Measurements from ENCODE around the gene SPATA20. TPM values are rescaled to one million over a fixed set of nuclear protein-coding genes. Genes with fewer than 3 reads are reported as not detected.

The SPATA20 gene
- total and polyA plus RNA-seq, 4 donors, result 31.5 to 45.9 (median 44.0) TPM

DNA sequence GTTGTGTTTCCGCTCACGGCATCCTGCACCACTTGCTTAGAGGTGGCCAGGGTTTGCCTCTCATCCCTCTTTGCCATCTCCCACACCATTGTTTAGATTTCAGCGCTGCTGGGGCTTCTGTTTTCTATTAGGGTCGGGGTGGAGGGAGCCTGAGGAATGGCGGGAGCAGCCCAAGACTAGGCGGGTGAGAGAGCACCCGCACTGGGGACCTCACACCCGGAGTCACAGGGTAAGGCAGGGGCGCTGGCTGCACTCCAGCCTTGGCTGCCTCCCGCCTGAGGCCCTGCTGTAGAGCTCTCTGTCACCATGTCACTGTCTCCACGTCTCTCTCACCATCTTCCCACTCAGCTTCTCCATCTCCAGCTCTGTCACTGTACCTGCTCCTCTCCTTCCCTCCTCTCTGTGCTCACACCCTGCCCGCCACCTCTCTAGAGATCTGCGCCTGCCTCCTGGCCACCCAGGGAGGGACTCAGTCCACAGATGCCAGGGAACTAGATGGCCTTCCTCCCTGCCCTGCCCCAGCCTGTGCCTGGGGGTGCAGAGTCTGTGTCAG is 54.9 kb downstream of the SPATA20 start:
- H3K9me3 ChIP-seq (ENCODE audit: control insufficient read depth, insufficient read depth, low read length), result no peaks in the 10 kb centered on the region
- no peaks in the 10 kb centered on the region for H3K27me3 ChIP-seq (ENCODE audit: control insufficient read depth, insufficient read depth, low read length)
- H3K4me3 ChIP-seq (ENCODE audit: low read depth, low read length), result no peak overlapping the region
- whole genome bisulfite sequencing (ENCODE audit: insufficient coverage), result 55% methylated on average over 11 of the region's 13 CpGs
- peak in 1 of 6 donors; percentile 59 for DNase-seq (ENCODE audit: low read depth in 4 of 6, low spot score in 6 of 6)
- peaks cover 37% of the 10 kb centered on the region for H3K4me1 ChIP-seq (ENCODE audit: control insufficient read depth, insufficient read depth, low read length)
- no peak overlapping the region for H3K27ac ChIP-seq (ENCODE audit: low read depth, low read length)
- peaks cover 70% of the 10 kb centered on the region for H3K36me3 ChIP-seq (ENCODE audit: control insufficient read depth, insufficient read depth, low read length)

DNA sequence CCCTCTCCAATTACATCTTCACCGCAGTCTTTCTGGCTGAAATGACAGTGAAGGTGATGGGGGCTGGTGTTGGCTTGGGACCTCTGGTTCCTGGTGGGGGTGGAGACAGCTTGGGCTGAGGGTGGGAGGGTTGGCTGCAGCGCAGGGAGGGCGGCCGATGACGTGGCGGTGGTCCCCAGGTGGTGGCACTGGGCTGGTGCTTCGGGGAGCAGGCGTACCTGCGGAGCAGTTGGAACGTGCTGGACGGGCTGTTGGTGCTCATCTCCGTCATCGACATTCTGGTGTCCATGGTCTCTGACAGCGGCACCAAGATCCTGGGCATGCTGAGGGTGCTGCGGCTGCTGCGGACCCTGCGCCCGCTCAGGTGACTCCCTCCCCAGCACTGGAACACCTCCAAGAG is 55.9 kb downstream of the SPATA20 start:
- Histone ChIP-seq H3K4me3 (ENCODE audit: low read depth, low read length) (no peak overlapping the region), H3K27me3 (ENCODE audit: control insufficient read depth, insufficient read depth, low read length) (no peaks in the 10 kb centered on the region), H3K4me1 (ENCODE audit: control insufficient read depth, insufficient read depth, low read length) (peaks cover 37% of the 10 kb centered on the region), H3K27ac (ENCODE audit: low read depth, low read length) (no peak overlapping the region), H3K36me3 (ENCODE audit: control insufficient read depth, insufficient read depth, low read length) (peaks cover 75% of the 10 kb centered on the region), H3K9me3 (ENCODE audit: control insufficient read depth, insufficient read depth, low read length) (no peaks in the 10 kb centered on the region)
- DNase-seq (ENCODE audit: low read depth in 4 of 6, low spot score in 6 of 6), result no peak
- 90% methylated on average over 17 of the region's 18 CpGs for WGBS (ENCODE audit: insufficient coverage)

DNA sequence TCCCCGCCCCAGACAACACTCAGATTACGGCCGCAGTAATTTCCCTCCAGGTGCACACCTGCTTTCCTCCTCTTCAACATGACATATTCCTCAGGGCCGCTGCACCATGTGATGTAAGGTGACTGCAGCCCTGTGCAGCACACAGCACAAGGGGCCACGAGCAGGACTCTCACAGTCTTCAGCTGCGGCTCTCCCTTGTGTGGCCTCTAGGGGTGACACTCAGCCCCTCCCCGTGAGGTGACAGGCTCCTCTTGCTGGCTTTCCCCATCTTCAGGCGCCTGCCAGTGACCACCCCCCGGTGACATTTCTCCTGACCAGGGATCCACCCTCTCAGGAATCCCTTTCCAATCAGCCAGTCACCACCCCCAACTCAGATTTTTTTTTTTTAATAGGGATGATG is 56.4 kb downstream of the SPATA20 start:
- peaks cover 38% of the 10 kb centered on the region for H3K4me1 ChIP-seq (ENCODE audit: control insufficient read depth, insufficient read depth, low read length)
- H3K4me3 ChIP-seq (ENCODE audit: low read depth, low read length), result no peak overlapping the region
- no peak for DNase-seq (ENCODE audit: low read depth in 4 of 6, low spot score in 6 of 6)
- no peaks in the 10 kb centered on the region for H3K27me3 ChIP-seq (ENCODE audit: control insufficient read depth, insufficient read depth, low read length)
- peaks cover 80% of the 10 kb centered on the region for H3K36me3 ChIP-seq (ENCODE audit: control insufficient read depth, insufficient read depth, low read length)
- H3K9me3 ChIP-seq (ENCODE audit: control insufficient read depth, insufficient read depth, low read length), result no peaks in the 10 kb centered on the region
- H3K27ac ChIP-seq (ENCODE audit: low read depth, low read length), result no peak overlapping the region
- 74% methylated on average over 7 of the region's 9 CpGs for WGBS (ENCODE audit: insufficient coverage)

DNA sequence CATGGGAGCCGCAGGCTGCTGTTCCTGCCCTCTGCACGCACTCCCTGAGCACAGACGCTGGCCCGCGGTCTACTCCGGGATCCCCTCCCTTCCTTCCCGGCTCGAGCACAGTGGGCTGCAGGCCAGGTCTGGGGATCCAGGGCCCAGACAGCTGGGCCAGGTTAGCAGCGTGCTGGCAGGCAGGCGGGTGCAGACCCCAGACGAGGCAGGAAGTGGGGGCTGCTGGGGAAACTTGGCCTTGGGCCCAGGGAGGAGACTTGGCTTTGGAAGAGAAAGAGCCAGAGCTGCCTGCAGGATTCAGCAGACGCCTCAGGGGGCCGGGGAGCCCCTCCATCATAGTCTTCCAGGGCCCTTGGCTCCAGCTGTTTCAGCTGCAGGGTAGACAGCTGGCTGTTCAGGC is 57.5 kb downstream of the SPATA20 start:
- Histone ChIP-seq H3K4me3 (ENCODE audit: low read depth, low read length) (no peak overlapping the region), H3K9me3 (ENCODE audit: control insufficient read depth, insufficient read depth, low read length) (no peaks in the 10 kb centered on the region), H3K27ac (ENCODE audit: low read depth, low read length) (peak overlapping the region; percentile 43), H3K27me3 (ENCODE audit: control insufficient read depth, insufficient read depth, low read length) (no peaks in the 10 kb centered on the region), H3K36me3 (ENCODE audit: control insufficient read depth, insufficient read depth, low read length) (peaks cover 77% of the 10 kb centered on the region), H3K4me1 (ENCODE audit: control insufficient read depth, insufficient read depth, low read length) (peaks cover 50% of the 10 kb centered on the region)
- WGBS (ENCODE audit: insufficient coverage), result 13% methylated on average over 13 of the region's 13 CpGs
- DNase-seq (ENCODE audit: low read depth in 4 of 6, low spot score in 6 of 6), result peak in 5 of 6 donors; percentile 62 to 96 (median 76)

DNA sequence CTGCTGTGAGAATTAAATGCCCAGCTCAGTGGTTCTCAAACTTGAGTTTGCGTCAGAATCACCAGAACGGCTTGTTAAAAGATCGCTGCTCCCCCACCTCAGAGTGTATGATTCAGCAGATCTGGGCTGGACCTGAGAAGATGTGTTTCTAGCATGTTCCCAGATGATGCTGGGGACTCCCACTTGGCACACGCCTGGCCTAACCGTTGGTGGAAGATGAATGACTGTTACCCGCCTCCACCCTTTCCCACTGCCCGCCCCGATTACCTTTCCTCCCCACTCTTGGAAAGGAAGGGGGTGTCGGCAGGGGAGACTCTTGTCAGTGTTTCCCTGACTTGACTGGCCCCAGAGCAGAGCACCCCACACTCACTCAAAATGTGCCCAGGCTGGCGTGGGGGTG is 58.5 kb downstream of the SPATA20 start:
- WGBS (ENCODE audit: insufficient coverage), result 87% methylated on average over 3 of the region's 10 CpGs
- Histone ChIP-seq H3K27me3 (ENCODE audit: control insufficient read depth, insufficient read depth, low read length) (no peaks in the 10 kb centered on the region), H3K4me1 (ENCODE audit: control insufficient read depth, insufficient read depth, low read length) (peaks cover 59% of the 10 kb centered on the region)

More for the DNA sequence above, 58.5 kb downstream of the SPATA20 start:
- no peak overlapping the region for H3K4me3 ChIP-seq (ENCODE audit: low read depth, low read length)
- peaks cover 74% of the 10 kb centered on the region for H3K36me3 ChIP-seq (ENCODE audit: control insufficient read depth, insufficient read depth, low read length)
- H3K9me3 ChIP-seq (ENCODE audit: control insufficient read depth, insufficient read depth, low read length), result no peaks in the 10 kb centered on the region
- H3K27ac ChIP-seq (ENCODE audit: low read depth, low read length), result no peak overlapping the region
- DNase-seq (ENCODE audit: low read depth in 4 of 6, low spot score in 6 of 6), result no peak

Other genes with a start within 250 kb of the SPATA20 start
- 10 to 100 TPM; 15.8 to 35.9 TPM for gene XYLT2, start 201.0 kb upstream of the SPATA20 start, total RNA-seq
- gene XYLT2, start 201.0 kb upstream of the SPATA20 start, polyA plus RNA-seq (ENCODE audit: insufficient read length in 2 of 2), result 10 to 100 TPM; 15.3 to 26.3 TPM
- 10 to 100 TPM; 45.3 to 98.7 TPM for gene MRPL27, start 174.0 kb upstream of the SPATA20 start, total RNA-seq
- gene MRPL27, start 174.0 kb upstream of the SPATA20 start, polyA plus RNA-seq (ENCODE audit: insufficient read length in 2 of 2), result 10 to 100 TPM; 70.1 to 76.7 TPM
- gene EME1, start 173.9 kb upstream of the SPATA20 start, total RNA-seq, result 1 to 10 TPM; 3.1 to 5.5 TPM
- gene EME1, start 173.9 kb upstream of the SPATA20 start, polyA plus RNA-seq (ENCODE audit: insufficient read length in 2 of 2), result 1 to 10 TPM; 6.8 to 7.5 TPM
- gene LRRC59, start 149.7 kb upstream of the SPATA20 start, total RNA-seq, result 10 to 100 TPM; 45.7 to 47.7 TPM
- 10 to 100 TPM; 60.7 to 63.9 TPM for gene LRRC59, start 149.7 kb upstream of the SPATA20 start, polyA plus RNA-seq (ENCODE audit: insufficient read length in 2 of 2)
- gene ACSF2, start 121.0 kb upstream of the SPATA20 start, total RNA-seq, result 10 to 100 TPM; 10.1 to 50.7 TPM
- gene ACSF2, start 121.0 kb upstream of the SPATA20 start, polyA plus RNA-seq (ENCODE audit: insufficient read length in 2 of 2), result 10 to 100 TPM; 21.2 to 26.7 TPM
- gene CHAD, start 78.3 kb upstream of the SPATA20 start, total RNA-seq, result under 1 TPM; 0.55 to 0.89 TPM
- gene CHAD, start 78.3 kb upstream of the SPATA20 start, polyA plus RNA-seq (ENCODE audit: insufficient read length in 2 of 2), result 10 to 100 TPM in 1 of 2 donors, 1 to 10 TPM in 1; 9.2 to 13.6 TPM
- gene RSAD1, start 68.3 kb upstream of the SPATA20 start, total RNA-seq, result 10 to 100 TPM; 17.2 to 27.3 TPM
- 10 to 100 TPM; 41.8 to 54.7 TPM for gene RSAD1, start 68.3 kb upstream of the SPATA20 start, polyA plus RNA-seq (ENCODE audit: insufficient read length in 2 of 2)
- 1 to 10 TPM; 1.1 to 3.4 TPM for gene MYCBPAP, start 38.7 kb upstream of the SPATA20 start, total RNA-seq
- 1 to 10 TPM; 2.5 to 5.0 TPM for gene MYCBPAP, start 38.7 kb upstream of the SPATA20 start, polyA plus RNA-seq (ENCODE audit: insufficient read length in 2 of 2)
- gene EPN3, start 14.4 kb upstream of the SPATA20 start, total RNA-seq, result 1 to 10 TPM in 1 of 2 donors, under 1 TPM in 1; 0.39 to 1.3 TPM
- gene EPN3, start 14.4 kb upstream of the SPATA20 start, polyA plus RNA-seq (ENCODE audit: insufficient read length in 2 of 2), result 1 to 10 TPM; 1.8 to 3.7 TPM
- 10 to 100 TPM; 10.6 to 21.0 TPM for gene CACNA1G, start 13.5 kb downstream of the SPATA20 start, total RNA-seq
- 10 to 100 TPM; 25.3 to 37.6 TPM for gene CACNA1G, start 13.5 kb downstream of the SPATA20 start, polyA plus RNA-seq (ENCODE audit: insufficient read length in 2 of 2)
- gene ABCC3, start 87.7 kb downstream of the SPATA20 start, total RNA-seq, result under 1 TPM; 0.17 to 0.69 TPM
- 1 to 10 TPM in 1 of 2 donors, under 1 TPM in 1; 0.52 to 1.2 TPM for gene ABCC3, start 87.7 kb downstream of the SPATA20 start, polyA plus RNA-seq (ENCODE audit: insufficient read length in 2 of 2)
- gene ANKRD40, start 160.7 kb downstream of the SPATA20 start, total RNA-seq, result 10 to 100 TPM; 39.3 to 47.5 TPM
- gene ANKRD40, start 160.7 kb downstream of the SPATA20 start, polyA plus RNA-seq (ENCODE audit: insufficient read length in 2 of 2), result 10 to 100 TPM; 35.7 to 41.4 TPM
- gene LUC7L3, start 172.4 kb downstream of the SPATA20 start, total RNA-seq, result 100 to 1,000 TPM in 1 of 2 donors, 10 to 100 TPM in 1; 79.3 to 149 TPM
- 100 to 1,000 TPM; 495 to 555 TPM for gene LUC7L3, start 172.4 kb downstream of the SPATA20 start, polyA plus RNA-seq (ENCODE audit: insufficient read length in 2 of 2)
- not detected for gene ANKRD40CL, start 220.3 kb downstream of the SPATA20 start, total RNA-seq
- under 1 TPM in 1 of 2 donors, not detected in 1; 0.63 TPM for gene ANKRD40CL, start 220.3 kb downstream of the SPATA20 start, polyA plus RNA-seq (ENCODE audit: insufficient read length in 2 of 2)

All from spinal cord (tissue), 10 donors.